H9 (cell line): ENCODE results near the gene LRP2. TPM values are rescaled to one million over a fixed set of nuclear protein-coding genes. Genes with fewer than 3 reads are reported as not detected.

Experiments
- DNase-seq: peaks from one replicate; pipeline ENCODE4 v3.0.0-alpha.2; 2017
- H2AFZ ChIP-seq: one replicate; pipeline ENCODE4 v1.6.1; 2013; ENCODE audit warnings: mild to moderate bottlenecking, low read length, control low read depth, moderate library complexity
- H2AK5ac ChIP-seq: 2 replicates; pipeline ENCODE4 v1.6.1; 2013; ENCODE audit warnings: low read length, control low read depth, mixed read lengths; ENCODE audit not compliant: insufficient read length
- H2BK120ac ChIP-seq: one replicate; pipeline ENCODE4 v1.6.1; 2013; ENCODE audit warnings: low read depth, mild to moderate bottlenecking, low read length, control low read depth, inconsistent platforms; ENCODE audit not compliant: poor library complexity, severe bottlenecking
- H2BK12ac ChIP-seq: 2 replicates; pipeline ENCODE4 v1.6.1; 2013; ENCODE audit warnings: low read length, control low read depth, mixed read lengths, low read depth; ENCODE audit not compliant: insufficient read length
- H2BK15ac ChIP-seq: 2 replicates; pipeline ENCODE4 v1.6.1; 2013; ENCODE audit warnings: low read depth, low read length, control low read depth
- H2BK20ac ChIP-seq: one replicate; pipeline ENCODE4 v1.6.1; 2013; ENCODE audit warnings: low read depth, mild to moderate bottlenecking, low read length, control low read depth, inconsistent platforms; ENCODE audit not compliant: poor library complexity, severe bottlenecking
- H2BK5ac ChIP-seq: 2 replicates; pipeline ENCODE4 v1.6.1; 2013; ENCODE audit warnings: low read length, control low read depth, mixed read lengths; ENCODE audit not compliant: insufficient read length
- H3K14ac ChIP-seq: 2 replicates; pipeline ENCODE4 v1.6.1; 2013; ENCODE audit warnings: low read length, control low read depth; ENCODE audit not compliant: insufficient read depth
- H3K18ac ChIP-seq: 2 replicates; pipeline ENCODE4 v1.6.1; 2013; ENCODE audit warnings: low read depth, mild to moderate bottlenecking, mixed read lengths, low read length, control low read depth; ENCODE audit not compliant: insufficient read length
- H3K23ac ChIP-seq: 2 replicates; pipeline ENCODE4 v1.6.1; 2013; ENCODE audit warnings: low read length, control low read depth, mixed read lengths, low read depth; ENCODE audit not compliant: insufficient read length
- H3K23me2 ChIP-seq: 2 replicates; pipeline ENCODE4 v1.6.1; 2013; ENCODE audit warnings: low read depth, mild to moderate bottlenecking, mixed read lengths, low read length, control low read depth; ENCODE audit not compliant: insufficient read length, poor library complexity, severe bottlenecking
- H3K27ac ChIP-seq: 2 replicates; pipeline ENCODE4 v1.5.1; 2013; ENCODE audit warnings: low read length, control low read depth, mixed read lengths, low read depth; ENCODE audit not compliant: insufficient read length
- H3K27me3 ChIP-seq: 2 replicates; pipeline ENCODE4 v1.6.1; 2013; ENCODE audit warnings: low read length, control low read depth, inconsistent platforms; ENCODE audit not compliant: insufficient read depth
- H3K4ac ChIP-seq: 2 replicates; pipeline ENCODE4 v1.6.1; 2013; ENCODE audit warnings: low read depth, mild to moderate bottlenecking, control low read depth, inconsistent platforms, low read length, moderate library complexity
- H3K4me1 ChIP-seq: 2 replicates; pipeline ENCODE4 v1.6.1; 2013; ENCODE audit warnings: low read length, control low read depth, inconsistent platforms; ENCODE audit not compliant: insufficient read depth
- H3K4me2 ChIP-seq: 2 replicates; pipeline ENCODE4 v1.6.1; 2013; ENCODE audit warnings: low read length, control low read depth, mixed read lengths; ENCODE audit not compliant: insufficient read length, insufficient read depth
- H3K56ac ChIP-seq: 2 replicates; pipeline ENCODE4 v1.6.1; 2013; ENCODE audit warnings: low read depth, mild to moderate bottlenecking, mixed read lengths, low read length, control low read depth; ENCODE audit not compliant: insufficient read length
- H3K79me1 ChIP-seq: 2 replicates; pipeline ENCODE4 v1.6.1; 2013; ENCODE audit warnings: low read depth, mild to moderate bottlenecking, moderate library complexity, low read length, control low read depth, inconsistent platforms; ENCODE audit not compliant: insufficient read depth, poor library complexity, severe bottlenecking
- H3K79me2 ChIP-seq: 2 replicates; pipeline ENCODE4 v1.6.1; 2013; ENCODE audit warnings: low read length, control low read depth, inconsistent platforms; ENCODE audit not compliant: insufficient read depth
- H3K9ac ChIP-seq: 2 replicates; pipeline ENCODE4 v1.6.1; 2013; ENCODE audit warnings: low read length, control low read depth, mixed read lengths; ENCODE audit not compliant: insufficient read length; ENCODE audit errors: extremely low read depth
- H3K9me3 ChIP-seq: one replicate; pipeline ENCODE4 v1.6.1; 2013; ENCODE audit warnings: low read depth, low read length, inconsistent platforms; ENCODE audit not compliant: control insufficient read depth
- H3T11ph ChIP-seq: one replicate; pipeline ENCODE4 v1.6.1; 2013; ENCODE audit warnings: mild to moderate bottlenecking, low read length, control low read depth, inconsistent platforms
- H4K20me1 ChIP-seq: one replicate; pipeline ENCODE4 v1.6.1; 2013; ENCODE audit not compliant: control insufficient read depth, insufficient read length, insufficient read depth
- H4K5ac ChIP-seq: 2 replicates; pipeline ENCODE4 v1.6.1; 2013; ENCODE audit warnings: low read depth, mild to moderate bottlenecking, mixed read lengths, low read length, control low read depth; ENCODE audit not compliant: insufficient read length
- H4K8ac ChIP-seq: replicated peaks from 2 replicates; pipeline ENCODE4 v1.6.1; 2013; ENCODE audit warnings: low read length, control low read depth, mixed read lengths, low read depth; ENCODE audit not compliant: insufficient read length
- H4K91ac ChIP-seq: 2 replicates; pipeline ENCODE4 v1.6.1; 2013; ENCODE audit warnings: low read depth, mild to moderate bottlenecking, moderate library complexity, mixed read lengths, low read length, control low read depth; ENCODE audit not compliant: insufficient read length
- H3K27ac Mint-ChIP-seq, 3 experiments: 2 replicates in 2 of 3; 3 replicates in 1 of 3; pipeline ENCODE4 v1.8.0; 2020 to 2021; ENCODE audit warnings: mixed read lengths in 3 of 3, mild to moderate bottlenecking in 1 of 3, moderate library complexity in 1 of 3
- H3K27me3 Mint-ChIP-seq: 2 replicates; pipeline ENCODE4 v1.8.0; 2021; ENCODE audit warnings: low read depth, mild to moderate bottlenecking, moderate library complexity, mixed read lengths
- H3K36me3 Mint-ChIP-seq, 3 experiments: 2 replicates in 2 of 3; 3 replicates in 1 of 3; pipeline ENCODE4 v1.8.0; 2020 to 2021; ENCODE audit warnings: low read depth in 3 of 3, mixed read lengths in 3 of 3; ENCODE audit not compliant: insufficient read depth in 1 of 3
- H3K4me1 Mint-ChIP-seq, 2 experiments: 2 replicates each; pipeline ENCODE4 v1.8.0; 2020; ENCODE audit warnings: mixed read lengths in 2 of 2
- H3K4me3 Mint-ChIP-seq, 2 experiments: 2 replicates in 1 of 2; 3 replicates in 1 of 2; pipeline ENCODE4 v1.8.0; 2020 to 2021; ENCODE audit warnings: mild to moderate bottlenecking in 2 of 2, mixed read lengths in 2 of 2, moderate library complexity in 1 of 2
- H3K9me3 Mint-ChIP-seq, 2 experiments: 2 replicates in 1 of 2; 3 replicates in 1 of 2; pipeline ENCODE4 v1.8.0; 2020; ENCODE audit warnings: mild to moderate bottlenecking in 2 of 2, mixed read lengths in 2 of 2, moderate library complexity in 1 of 2
- CTCF ChIP-seq: fragments of 200-600 bp; sonication (generic); conservative IDR thresholded peaks from 3 replicates; pipeline ENCODE4 v1.8.0; 2021; ENCODE audit warnings: antibody characterized with exemption, mild to moderate bottlenecking
- WGBS: extraction: QIAGEN DNeasy Blood & Tissue Kit; methylation state at CpG from one replicate; pipeline ENCODE4 v1.1.7; 2013; ENCODE audit warnings: missing lambda C conversion rate, low lambda C conversion rate, mixed read lengths; ENCODE audit not compliant: insufficient read length; ENCODE audit errors: extremely low coverage; 5-methylcytosine and 5-hydroxymethylcytosine counted together
- total RNA-seq: library from RNA; stranded (reverse); gene quantifications from 2 replicates; pipeline ENCODE4 v1.2.1, GENCODE V29; 2021

Gene LRP2
- total RNA-seq, 1 experiment from 2014 or later = 1.4 TPM

DNA sequence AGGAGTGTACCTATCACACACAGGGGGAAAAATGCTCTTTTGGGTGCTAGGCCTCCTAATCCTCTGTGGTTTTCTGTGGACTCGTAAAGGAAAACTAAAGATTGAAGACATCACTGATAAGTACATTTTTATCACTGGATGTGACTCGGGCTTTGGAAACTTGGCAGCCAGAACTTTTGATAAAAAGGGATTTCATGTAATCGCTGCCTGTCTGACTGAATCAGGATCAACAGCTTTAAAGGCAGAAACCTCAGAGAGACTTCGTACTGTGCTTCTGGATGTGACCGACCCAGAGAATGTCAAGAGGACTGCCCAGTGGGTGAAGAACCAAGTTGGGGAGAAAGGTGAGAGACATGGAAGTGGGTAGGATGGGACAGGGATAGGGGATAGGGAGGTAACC, 280.8 kb downstream of the LRP2 start:
- Histone ChIP-seq H2BK20ac (no peak overlapping the region), H2AK5ac (no peak overlapping the region), H3K18ac (no peak overlapping the region), H4K91ac (no peak overlapping the region), H3K23me2 (no peaks in the 10 kb centered on the region), H2AFZ (no peak overlapping the region), H4K20me1 (no peaks in the 10 kb centered on the region), H4K5ac (no peak overlapping the region), H3K9ac (no peak overlapping the region), H3K23ac (no peak overlapping the region), H3K27me3 (no peaks in the 10 kb centered on the region), H3K9me3 (no peaks in the 10 kb centered on the region), H3K14ac (no peak overlapping the region), H4K8ac (no peak overlapping the region), H2BK12ac (no peak overlapping the region), H3K79me1 (no peaks in the 10 kb centered on the region), H3K4me2 (no peak overlapping the region), H2BK120ac (no peak overlapping the region), H3K79me2 (no peaks in the 10 kb centered on the region), H2BK15ac (no peak overlapping the region), H3K4ac (no peak overlapping the region), H3T11ph (no peak overlapping the region), H3K27ac (no peak overlapping the region), H3K4me1 (no peaks in the 10 kb centered on the region), H2BK5ac (no peak overlapping the region), H3K56ac (no peak overlapping the region)
- Mint-ChIP-seq H3K27me3 (peaks cover 2% of the 10 kb centered on the region; the same call in 1 of the 2 replicates), H3K4me1 (no peaks in the 10 kb centered on the region), H3K4me3 (no peak overlapping the region), H3K36me3 (no peaks in the 10 kb centered on the region), H3K27ac (no peak overlapping the region), H3K9me3 (no peaks in the 10 kb centered on the region)
- TF ChIP-seq CTCF = no peak
- no CpG with 5 or more reads among the region's 5 CpGs for WGBS
- DNase-seq = no peak
